Caki2 (cell line): ENCODE measurements around the gene DNAAF5. TPM values are rescaled to one million over a fixed set of nuclear protein-coding genes. Genes with fewer than 3 reads are reported as not detected.

Experiments
- DNase-seq: peaks from one replicate; pipeline ENCODE4 v3.0.0-alpha.2; 2015; ENCODE audit warnings: low read depth
- in situ Hi-C: cut with HindIII; loops from 2 replicates; pipeline ENCODE4 v1.10.0; 2016; ENCODE audit warnings: low sequenced_read_pairs, low pct_unique_long_range_greater_than_20kb, mixed read lengths
- total RNA-seq: library from RNA; depleted of rRNA; stranded (reverse); fragments of >200 nt; shearing (Covaris generic); gene quantifications from 2 replicates; pipeline ENCODE4 v1.2.3, GENCODE V29; 2014; ENCODE audit warnings: low replicate concordance

DNAAF5 gene
- total RNA-seq, 1 experiment from 2014 or later: 77.4 TPM

DNA sequence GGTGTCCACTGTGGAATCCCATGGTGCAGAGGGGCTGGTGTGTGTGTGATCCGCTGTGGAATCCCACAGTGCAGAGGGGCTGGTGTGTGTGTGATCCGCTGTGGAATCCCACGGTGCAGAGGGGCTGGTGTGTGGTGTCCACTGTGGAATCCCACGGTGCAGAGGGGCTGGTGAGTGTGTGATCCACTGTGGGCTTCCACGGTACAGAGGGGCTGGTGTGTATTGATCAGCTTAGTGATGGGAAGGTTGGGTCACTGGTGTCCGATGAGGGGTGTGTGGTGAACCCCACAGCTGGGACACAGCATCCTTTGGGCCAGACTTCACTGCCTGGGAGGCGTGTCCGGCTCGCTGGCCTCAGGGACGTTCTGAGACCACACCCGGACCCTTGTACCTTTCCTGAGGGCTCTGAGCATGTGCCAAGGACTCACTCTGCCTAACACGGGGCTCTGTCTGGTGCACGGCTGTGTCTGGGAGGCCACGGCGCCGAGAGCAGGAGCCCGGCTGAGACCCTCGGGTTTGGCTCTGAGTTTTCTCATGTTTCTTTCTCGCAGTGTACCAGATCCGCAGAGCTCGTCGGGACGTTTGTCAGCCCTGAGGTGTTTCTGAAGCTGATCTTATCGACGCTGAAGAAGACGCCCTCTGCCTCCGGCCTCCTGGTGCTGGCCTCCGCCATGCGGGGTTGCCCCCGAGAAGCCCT, 29.9 kb downstream of the DNAAF5 start:
- in situ Hi-C loops: no loop called here

GRCh38 chr7:756928-757560, 30.5 kb downstream of the DNAAF5 start:
- in situ Hi-C loops: no loop called here
- no peak for DNase-seq

More for the DNA sequence above, 29.9 kb downstream of the DNAAF5 start:
- no peak for DNase-seq

DNA sequence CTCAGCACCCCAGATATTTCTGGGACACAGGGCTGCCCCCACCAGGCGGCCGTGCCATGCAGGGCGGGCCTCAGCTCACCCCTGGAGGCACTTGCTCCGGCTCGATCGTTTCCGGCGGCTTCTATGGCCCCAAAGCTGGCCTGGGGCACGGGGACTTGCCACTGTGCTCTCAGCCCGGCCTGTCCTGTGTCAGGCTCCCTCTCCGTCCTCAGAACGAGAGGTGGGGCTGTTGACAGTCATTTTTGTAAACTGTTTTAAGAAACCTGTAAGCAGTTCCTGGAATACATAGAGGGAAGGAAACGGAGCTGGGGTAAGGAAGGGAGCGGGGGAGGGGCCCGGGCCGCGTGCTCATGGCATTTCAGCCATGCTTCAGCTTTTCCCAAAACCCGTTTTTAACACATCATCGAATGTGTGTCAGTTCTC, 31.3 kb downstream of the DNAAF5 start:
- in situ Hi-C loops: no loop called here
- DNase-seq: no peak

- DNase-seq: no peak
- in situ Hi-C loops: no loop called here
These were observed 33.1 kb downstream of the DNAAF5 start for GRCh38 chr7:759569-759968.

- DNase-seq: no peak
- in situ Hi-C loops: no loop called here
These were observed 33.5 kb downstream of the DNAAF5 start for GRCh38 chr7:760006-760405.

GRCh38 chr7:761101-761500, 34.6 kb downstream of the DNAAF5 start:
- in situ Hi-C loops: no loop called here
- no peak for DNase-seq

- in situ Hi-C loops: no loop called here
- DNase-seq: no peak
These were observed 35.1 kb downstream of the DNAAF5 start for GRCh38 chr7:761631-762030.

- no peak for DNase-seq
- in situ Hi-C loops: no loop called here
These were observed 36.4 kb downstream of the DNAAF5 start for GRCh38 chr7:762885-763284.

DNA sequence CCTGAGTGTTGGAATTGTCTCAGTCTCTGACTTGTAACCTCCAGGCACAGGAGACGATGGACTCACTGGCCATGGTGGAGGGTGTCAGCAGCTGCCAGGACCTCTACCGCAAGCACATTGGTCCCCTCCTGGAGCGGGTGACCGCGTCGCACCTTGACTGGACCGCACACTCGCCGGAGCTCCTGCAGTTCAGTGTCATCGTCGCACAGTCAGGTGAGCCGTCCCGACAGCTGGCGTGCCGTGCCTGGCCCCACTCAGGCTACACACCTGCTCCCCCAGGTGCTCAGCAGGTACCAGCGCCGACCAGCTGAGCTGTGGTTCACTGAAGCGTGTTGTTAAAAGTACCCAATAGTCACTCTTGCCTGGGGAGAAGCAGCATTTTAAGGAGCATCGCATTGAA, 37.3 kb downstream of the DNAAF5 start:
- no peak for DNase-seq
- in situ Hi-C loops: no loop called here

GRCh38 chr7:765383-765782, 38.9 kb downstream of the DNAAF5 start:
- in situ Hi-C loops: no loop called here
- DNase-seq: no peak

DNA sequence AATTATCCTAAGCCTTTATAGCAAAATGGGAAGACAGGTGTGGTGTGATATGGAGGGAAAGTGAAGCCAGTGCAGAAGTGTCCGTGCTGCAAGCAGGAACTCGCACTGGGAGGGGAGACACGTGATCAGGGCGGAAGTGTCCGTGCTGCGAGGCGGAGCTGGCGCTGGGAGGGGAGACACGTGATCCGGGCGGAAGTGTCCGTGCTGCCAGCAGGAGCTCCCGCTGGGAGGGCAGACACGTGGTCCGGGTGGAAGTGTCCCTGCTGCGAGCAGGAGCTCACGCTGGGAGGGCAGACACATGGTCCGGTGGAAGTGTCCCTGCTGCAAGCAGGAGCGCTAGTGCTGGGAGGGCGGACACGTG, 41.1 kb downstream of the DNAAF5 start:
- in situ Hi-C loops: no loop called here
- DNase-seq: no peak

- peak; percentile 100 for DNase-seq
- in situ Hi-C loops: no loop called here
These were observed 41.6 kb downstream of the DNAAF5 start for GRCh38 chr7:767941-768731.

DNA sequence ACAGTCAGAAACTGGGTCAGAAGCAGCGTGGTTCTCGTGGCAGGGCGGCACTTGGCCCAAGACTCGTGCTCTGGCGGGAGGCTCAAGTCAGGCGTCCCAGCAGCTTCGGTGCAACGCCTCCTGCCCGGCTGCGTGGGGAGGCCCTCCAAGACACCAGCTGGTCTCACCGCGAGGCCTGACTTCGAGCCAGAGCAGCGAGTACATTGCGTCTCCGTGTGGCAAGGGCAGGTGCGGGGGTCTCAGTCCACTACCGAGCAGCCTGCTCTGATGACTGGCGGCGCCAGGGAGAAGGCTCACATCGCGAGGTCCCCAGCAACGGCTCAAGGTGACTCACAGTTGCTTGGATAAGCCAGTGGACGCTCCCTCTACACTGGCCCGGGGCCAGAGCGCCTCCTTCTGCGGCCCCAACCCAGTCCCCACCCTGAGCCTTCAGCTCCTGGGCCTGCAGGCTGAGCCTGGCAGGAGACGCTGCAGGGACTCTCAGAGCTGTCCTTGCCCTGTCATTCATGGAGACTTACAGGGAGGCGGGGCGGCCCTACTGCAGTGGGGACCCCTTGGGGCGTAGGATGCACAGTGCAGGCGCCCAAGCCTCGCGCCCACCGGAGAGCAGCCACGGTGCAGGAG, 42.5 kb downstream of the DNAAF5 start:
- in situ Hi-C loops: no loop called here
- DNase-seq: peak; percentile 92

GRCh38 chr7:770336-770735, 43.8 kb downstream of the DNAAF5 start:
- DNase-seq: peak; percentile 33
- in situ Hi-C loops: no loop called here

DNA sequence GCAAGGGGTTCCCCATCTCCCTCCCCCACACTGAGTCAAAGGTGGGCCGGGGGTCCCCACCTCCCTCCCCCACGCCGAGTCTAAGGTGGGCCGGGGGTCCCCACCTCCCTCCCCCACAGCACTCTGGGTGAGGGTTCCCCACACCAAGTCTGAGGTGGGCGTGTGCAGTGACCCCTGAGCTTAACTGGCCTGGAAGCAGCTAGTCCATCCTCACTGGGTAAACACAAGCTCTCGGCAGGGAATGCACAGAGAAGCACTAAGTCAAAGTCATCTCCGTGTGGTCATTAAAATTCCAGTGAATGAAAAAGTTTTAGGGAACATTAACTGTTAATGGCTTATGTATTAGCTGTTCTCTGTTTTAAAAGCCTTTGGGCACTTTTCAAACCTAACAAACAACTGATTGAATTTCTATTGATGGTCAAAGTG, 44.3 kb downstream of the DNAAF5 start:
- in situ Hi-C loops: no loop called here
- peak; percentile 91 for DNase-seq

GRCh38 chr7:771234-772004, 44.9 kb downstream of the DNAAF5 start:
- DNase-seq: peak; percentile 93
- in situ Hi-C loops: no loop called here

- in situ Hi-C loops: no loop called here
- DNase-seq: no peak
These were observed 45.5 kb downstream of the DNAAF5 start for GRCh38 chr7:772005-772294.

DNA sequence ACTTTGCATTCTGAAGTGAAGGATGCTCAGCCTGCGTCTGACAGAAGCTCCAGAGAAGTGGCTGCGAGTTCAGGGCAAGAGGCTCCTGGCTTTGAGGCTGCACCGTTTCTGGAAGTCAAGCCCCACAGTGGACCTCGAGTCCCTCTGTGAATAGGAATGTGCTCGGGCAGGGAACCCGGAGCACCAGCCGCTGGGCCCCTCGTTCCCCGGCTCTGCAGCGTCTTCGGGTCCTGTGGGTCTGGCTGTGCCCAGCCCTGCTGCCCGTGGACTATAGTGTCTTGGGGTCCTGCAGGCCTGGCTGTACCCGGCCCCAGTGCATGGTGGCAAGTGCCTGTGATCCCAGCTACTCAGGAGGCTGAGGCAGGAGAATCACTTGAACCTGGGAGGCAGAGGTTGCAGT, 45.9 kb downstream of the DNAAF5 start:
- DNase-seq: no peak
- in situ Hi-C loops: no loop called here
